BE2C (cell line): Measurements from ENCODE around the gene FAM83E.

Source experiments
- DNase-seq: peaks from one replicate; pipeline ENCODE4 v3.0.0-alpha.2; 2020
- H3K27me3 ChIP-seq: fragments of 250-450 bp; sonication (Bioruptor Pico); 2 replicates; pipeline ENCODE4 v1.5.1; 2020; ENCODE audit warnings: mild to moderate bottlenecking
- H3K36me3 ChIP-seq: fragments of 250-450 bp; sonication (Bioruptor Pico); 2 replicates; pipeline ENCODE4 v1.5.1; 2020; ENCODE audit warnings: mild to moderate bottlenecking
- H3K4me1 ChIP-seq: fragments of 250-450 bp; sonication (Bioruptor Pico); 2 replicates; pipeline ENCODE4 v1.5.1; 2020
- H3K4me3 ChIP-seq: 2 replicates; pipeline ENCODE4 v1.5.1; 2011; ENCODE audit warnings: low read depth, low read length
- H3K9me3 ChIP-seq: fragments of 250-450 bp; sonication (Bioruptor Pico); 2 replicates; pipeline ENCODE4 v1.5.1; 2020
- CTCF ChIP-seq: IDR thresholded peaks from 2 replicates; pipeline ENCODE4 v1.5.1; 2012; ENCODE audit warnings: mild to moderate bottlenecking, low read depth, low read length

Gene FAM83E

DNA sequence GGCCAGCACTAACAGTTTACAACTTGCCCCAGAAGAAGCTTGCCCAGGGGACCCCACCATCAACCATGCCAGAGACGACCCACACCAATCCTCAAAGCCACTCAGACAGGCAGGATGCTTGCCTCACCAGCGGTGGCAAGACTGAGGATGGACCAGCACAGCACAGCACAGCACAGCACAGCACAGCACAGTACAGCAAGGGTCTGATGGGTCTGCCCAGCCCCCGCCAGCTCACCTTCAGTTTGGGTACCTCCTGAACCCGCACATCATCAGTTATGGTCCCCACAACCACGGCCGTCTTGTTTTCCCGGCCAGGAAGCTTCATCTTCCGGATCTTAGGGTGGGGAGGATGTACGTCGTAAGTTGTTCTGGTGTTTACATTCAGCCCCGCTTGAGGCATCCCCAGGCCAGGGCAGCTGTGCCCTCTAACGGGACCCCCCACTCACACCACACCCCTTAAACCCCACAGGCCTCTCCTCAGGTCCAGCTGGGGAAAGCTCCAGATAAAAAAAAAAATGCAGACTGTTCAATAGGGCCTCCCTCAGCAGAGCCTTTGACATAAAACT is 1.7 kb upstream of the FAM83E start:
- Histone ChIP-seq H3K27me3 (no peaks in the 10 kb centered on the region), H3K9me3 (no peaks in the 10 kb centered on the region), H3K36me3 (peaks cover 47% of the 10 kb centered on the region), H3K4me1 (peaks cover 25% of the 10 kb centered on the region), H3K4me3 (peak overlapping the region; percentile 100)
- no peak for DNase-seq
- no peak for TF ChIP-seq CTCF

DNA sequence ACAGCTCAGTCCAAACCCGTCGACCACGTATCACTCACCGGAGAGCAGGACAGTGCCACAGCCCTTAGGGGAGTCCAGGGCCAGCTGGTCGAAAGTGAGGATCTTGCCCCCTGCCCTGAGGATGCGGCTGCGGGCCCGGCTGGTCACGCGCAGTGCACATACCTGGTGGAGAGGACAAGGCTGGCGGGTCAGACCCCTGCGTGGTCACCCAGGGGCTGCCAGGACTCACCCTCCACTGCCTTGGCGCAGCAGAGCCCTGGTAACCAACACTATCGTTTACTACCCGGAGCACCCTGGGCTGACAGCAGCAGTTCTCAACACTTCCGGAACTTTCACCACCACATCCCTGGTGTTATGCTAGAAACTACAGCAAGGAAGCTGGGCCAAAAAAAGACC is 1.2 kb upstream of the FAM83E start:
- H3K36me3 ChIP-seq, result peaks cover 47% of the 10 kb centered on the region
- no peaks in the 10 kb centered on the region for H3K27me3 ChIP-seq
- H3K4me1 ChIP-seq, result peaks cover 25% of the 10 kb centered on the region
- no peak for TF ChIP-seq CTCF
- no peak overlapping the region for H3K4me3 ChIP-seq
- no peaks in the 10 kb centered on the region for H3K9me3 ChIP-seq
- no peak for DNase-seq

DNA sequence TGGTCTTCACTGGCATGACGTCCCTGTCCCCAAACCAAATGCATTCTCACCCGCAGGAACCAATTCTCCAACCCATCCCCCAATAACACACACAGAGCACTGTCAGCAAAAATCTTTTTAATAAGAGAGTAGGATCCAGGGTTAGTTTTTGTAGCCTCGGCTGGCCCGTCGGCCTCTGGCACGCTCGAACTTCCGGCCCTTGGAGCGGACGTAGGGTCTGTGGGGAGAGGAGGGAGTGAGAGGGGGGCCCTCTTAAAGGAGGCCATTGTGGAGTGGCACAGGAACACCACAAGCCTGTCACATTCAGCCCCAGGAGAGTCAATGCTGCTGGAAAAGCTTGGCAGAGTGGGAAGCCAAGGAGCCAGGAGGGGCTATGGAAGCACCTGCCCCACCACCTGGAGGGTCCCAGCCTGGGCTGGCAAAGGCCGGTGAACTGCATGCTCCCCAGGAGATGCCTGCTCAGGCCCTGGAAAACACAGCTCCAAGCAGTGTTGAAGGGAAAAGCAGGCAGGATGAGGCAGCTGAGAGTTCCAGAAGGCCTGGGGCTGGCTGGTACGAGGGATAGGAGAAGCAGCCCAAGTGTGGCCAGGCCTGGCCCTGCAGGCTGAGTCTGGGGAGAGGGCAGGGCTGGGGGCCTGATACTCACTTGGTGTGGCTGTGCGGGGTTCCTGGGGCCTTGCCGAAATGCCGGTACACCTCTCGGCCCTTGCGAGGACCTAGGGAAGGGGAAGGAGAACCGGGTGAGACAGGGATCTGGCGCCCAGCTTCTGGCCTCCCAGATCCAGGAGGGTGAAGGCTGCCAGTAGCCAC is 560 bp upstream of the FAM83E start:
- TF ChIP-seq CTCF, result no peak
- no peak overlapping the region for H3K4me3 ChIP-seq
- peaks cover 25% of the 10 kb centered on the region for H3K4me1 ChIP-seq
- peaks cover 47% of the 10 kb centered on the region for H3K36me3 ChIP-seq
- no peaks in the 10 kb centered on the region for H3K9me3 ChIP-seq
- H3K27me3 ChIP-seq, result no peaks in the 10 kb centered on the region
- DNase-seq, result no peak

GRCh38 chr19:48613852-48614435 is 932 bp downstream of the FAM83E start:
- no peak overlapping the region for H3K4me3 ChIP-seq
- H3K36me3 ChIP-seq, result peaks cover 47% of the 10 kb centered on the region
- H3K27me3 ChIP-seq, result no peaks in the 10 kb centered on the region
- TF ChIP-seq CTCF, result no peak
- H3K4me1 ChIP-seq, result peaks cover 25% of the 10 kb centered on the region
- no peaks in the 10 kb centered on the region for H3K9me3 ChIP-seq
- DNase-seq, result peak; percentile 50

GRCh38 chr19:48613024-48613851 is 1.6 kb downstream of the FAM83E start:
- Histone ChIP-seq H3K4me3 (no peak overlapping the region), H3K4me1 (peaks cover 25% of the 10 kb centered on the region), H3K36me3 (peaks cover 42% of the 10 kb centered on the region), H3K27me3 (no peaks in the 10 kb centered on the region), H3K9me3 (no peaks in the 10 kb centered on the region)
- no peak for DNase-seq
- no peak for TF ChIP-seq CTCF
